ENCODE results near the gene MYO1F. TPM values are rescaled to one million over a fixed set of nuclear protein-coding genes. Genes with fewer than 3 reads are reported as not detected.

MYO1F gene
- polyA plus RNA-seq, 3 donors = 121 to 707 (median 197) TPM

- H3K36me3 Mint-ChIP-seq = peaks cover 66 to 93% of the 10 kb centered on the region in 2 donors
- 97% methylated on average over 13 of the region's 22 CpGs for WGBS (ENCODE audit: insufficient coverage)
Measured at GRCh38 chr19:8536282-8536681, 41.0 kb downstream of the MYO1F start.

GRCh38 chr19:8532225-8532624 is 45.0 kb downstream of the MYO1F start:
- Mint-ChIP-seq H3K36me3 (peaks cover 75 to 98% of the 10 kb centered on the region in 2 donors), H3K4me3 (no peak overlapping the region), H3K4me1 (peaks cover 10% of the 10 kb centered on the region), H3K9me3 (peaks cover 0 to 5% (median 0%) of the 10 kb centered on the region in 7 donors), H3K27ac (peak overlapping the region in 2 of 7 donors; percentile 70 to 76), H3K27me3 (ENCODE audit: low read depth in 3 of 3) (peaks cover 0 to 10% (median 2%) of the 10 kb centered on the region in 3 donors)
- H3K27me3 ChIP-seq (ENCODE audit: control insufficient read depth in 2 of 2, insufficient read depth in 2 of 2, low read length in 2 of 2) = no peaks in the 10 kb centered on the region
- peaks cover 66% of the 10 kb centered on the region for H3K79me2 ChIP-seq (ENCODE audit: insufficient read depth, low read length)
- H3K4me3 ChIP-seq (replicated peaks in 1 of 3; ENCODE audit: low read depth in 2 of 3, low read length in 3 of 3) = no peak overlapping the region
- no peak for TF ChIP-seq CTCF (IDR thresholded peaks at IDR 0.05)
- H4K20me1 ChIP-seq (ENCODE audit: insufficient read depth, low read length) = peaks cover 100% of the 10 kb centered on the region
- H3K4me1 ChIP-seq (ENCODE audit: control insufficient read depth in 1 of 2, insufficient read depth in 2 of 2, low read length in 2 of 2) = no peaks in the 10 kb centered on the region
- no peak for DNase-seq
- WGBS (ENCODE audit: insufficient coverage) = 100% methylated on average over 1 of the region's 2 CpGs
- no peak overlapping the region for H3K4me2 ChIP-seq (replicated peaks; ENCODE audit: extremely low read depth, low read length, poor library complexity, severe bottlenecking)
- no peaks in the 10 kb centered on the region for H3K9me3 ChIP-seq (replicated peaks in 1 of 2; ENCODE audit: control insufficient read depth in 1 of 2, insufficient read depth in 1 of 2, low read length in 2 of 2)
- no peak overlapping the region for H3K27ac ChIP-seq (ENCODE audit: low read depth in 1 of 2, low read length in 2 of 2)
- intact Hi-C loops (cut with micrococcal nuclease) = no loop called here
- H2AFZ ChIP-seq (ENCODE audit: insufficient read depth, low read depth, low read length, poor library complexity, severe bottlenecking) = no peak overlapping the region
- H3K36me3 ChIP-seq (replicated peaks in 1 of 2; ENCODE audit: control insufficient read depth in 1 of 2, insufficient read depth in 2 of 2, low read length in 2 of 2) = peaks cover 92 to 100% of the 10 kb centered on the region in 2 donors
- H3K9ac ChIP-seq (ENCODE audit: insufficient read depth, low read length, poor library complexity, severe bottlenecking) = no peak overlapping the region

More at GRCh38 chr19:8536282-8536681, 41.0 kb downstream of the MYO1F start:
- peak overlapping the region in 1 of 2 donors; percentile 65 for H3K27ac ChIP-seq (ENCODE audit: low read depth in 1 of 2, low read length in 2 of 2)
- H3K79me2 ChIP-seq (ENCODE audit: insufficient read depth, low read length) = peaks cover 66% of the 10 kb centered on the region
- peaks cover 0 to 2% (median 0%) of the 10 kb centered on the region in 3 donors for H3K27me3 Mint-ChIP-seq (ENCODE audit: low read depth in 3 of 3)
- H3K9ac ChIP-seq (ENCODE audit: insufficient read depth, low read length, poor library complexity, severe bottlenecking) = no peak overlapping the region
- H3K9me3 ChIP-seq (replicated peaks in 1 of 2; ENCODE audit: control insufficient read depth in 1 of 2, insufficient read depth in 1 of 2, low read length in 2 of 2) = no peaks in the 10 kb centered on the region
- peaks cover 79 to 94% of the 10 kb centered on the region in 2 donors for H3K36me3 ChIP-seq (replicated peaks in 1 of 2; ENCODE audit: control insufficient read depth in 1 of 2, insufficient read depth in 2 of 2, low read length in 2 of 2)
- no peak for TF ChIP-seq CTCF (IDR thresholded peaks at IDR 0.05)
- H3K27ac Mint-ChIP-seq = peak overlapping the region in 5 of 7 donors; percentile 9 to 82 (median 46)
- peaks cover 99% of the 10 kb centered on the region for H4K20me1 ChIP-seq (ENCODE audit: insufficient read depth, low read length)
- peaks cover 10% of the 10 kb centered on the region for H3K4me1 Mint-ChIP-seq
- H3K4me2 ChIP-seq (replicated peaks; ENCODE audit: extremely low read depth, low read length, poor library complexity, severe bottlenecking) = no peak overlapping the region
- peaks cover 0 to 2% (median 0%) of the 10 kb centered on the region in 7 donors for H3K9me3 Mint-ChIP-seq
- no peak overlapping the region for H3K4me3 Mint-ChIP-seq
- peaks cover 8 to 11% of the 10 kb centered on the region in 2 donors for H3K4me1 ChIP-seq (ENCODE audit: control insufficient read depth in 1 of 2, insufficient read depth in 2 of 2, low read length in 2 of 2)
- DNase-seq = no peak
- intact Hi-C loops (cut with micrococcal nuclease) = no loop called here
- no peak overlapping the region for H2AFZ ChIP-seq (ENCODE audit: insufficient read depth, low read depth, low read length, poor library complexity, severe bottlenecking)
- no peaks in the 10 kb centered on the region for H3K27me3 ChIP-seq (ENCODE audit: control insufficient read depth in 2 of 2, insufficient read depth in 2 of 2, low read length in 2 of 2)
- H3K4me3 ChIP-seq (replicated peaks in 1 of 3; ENCODE audit: low read depth in 2 of 3, low read length in 3 of 3) = no peak overlapping the region

Data from CD14-positive monocyte (primary cell).